Upper lobe of right lung (tissue), 1 donor: ENCODE data around the gene DNAJC1. TPM values are rescaled to one million over a fixed set of nuclear protein-coding genes. Genes with fewer than 3 reads are reported as not detected.

Source experiments
- ATAC-seq: fragments of 200-7000 bp; cut with Tn5 transposase; one replicate; pipeline ENCODE4 v1.9.1; 2020; ENCODE audit warnings: mild to moderate bottlenecking, moderate library complexity
- DNase-seq: peaks from one replicate; pipeline ENCODE4 v3.0.0-alpha.2; 2020
- H3K27ac ChIP-seq: fragments of 200-600 bp; one replicate; pipeline ENCODE4 v1.8.0; 2022
- H3K27me3 ChIP-seq: fragments of 200-600 bp; one replicate; pipeline ENCODE4 v1.8.0; 2022; ENCODE audit warnings: mild to moderate bottlenecking
- H3K36me3 ChIP-seq: fragments of 200-600 bp; one replicate; pipeline ENCODE4 v1.8.0; 2022
- H3K4me1 ChIP-seq: fragments of 200-600 bp; one replicate; pipeline ENCODE4 v1.8.0; 2022
- H3K4me3 ChIP-seq: fragments of 200-600 bp; one replicate; pipeline ENCODE4 v1.8.0; 2022; ENCODE audit warnings: mild to moderate bottlenecking
- H3K9me3 ChIP-seq: fragments of 200-600 bp; one replicate; pipeline ENCODE4 v1.8.0; 2022
- CTCF ChIP-seq: fragments of 200-600 bp; IDR thresholded peaks from one replicate; pipeline ENCODE4 v1.8.0; 2022; ENCODE audit warnings: antibody characterized with exemption
- intact Hi-C: fragments of 100-400 bp; cut with DNase I; formaldehyde crosslinking; loops from one replicate; pipeline ENCODE4 v1.11.0; 2022
- total RNA-seq: library from RNA; stranded (reverse); fragmentation: NEBNext Ultra II Directional; extraction: Animal tissue kit (Norgen Biotek cat#: 25700); gene quantifications from one replicate; pipeline ENCODE4 v1.2.1, GENCODE V29; 2021
- donor health status: DM: no; HTN: yes; CAD: no; lungs with severe emphysema.

DNAJC1 gene
- total RNA-seq, 1 donor from 2014 or later, result 32.7 TPM

GRCh38 chr10:21758239-21758638 lies 245.3 kb downstream of the DNAJC1 start:
- intact Hi-C loops, result no loop called here

GRCh38 chr10:21757185-21757901 lies 246.2 kb downstream of the DNAJC1 start:
- no peak for TF ChIP-seq CTCF
- Histone ChIP-seq H3K9me3 (no peaks in the 10 kb centered on the region), H3K27ac (no peak overlapping the region), H3K36me3 (peaks cover 14% of the 10 kb centered on the region), H3K27me3 (no peaks in the 10 kb centered on the region), H3K4me3 (no peak overlapping the region), H3K4me1 (no peaks in the 10 kb centered on the region)
- ATAC-seq, result no peak
- DNase-seq, result no peak
- intact Hi-C loops, result no loop called here

More at GRCh38 chr10:21758239-21758638, 245.3 kb downstream of the DNAJC1 start:
- no peak for TF ChIP-seq CTCF
- no peaks in the 10 kb centered on the region for H3K9me3 ChIP-seq
- H3K4me1 ChIP-seq, result no peaks in the 10 kb centered on the region
- no peak overlapping the region for H3K27ac ChIP-seq
- no peaks in the 10 kb centered on the region for H3K27me3 ChIP-seq
- no peak overlapping the region for H3K4me3 ChIP-seq
- H3K36me3 ChIP-seq, result peaks cover 14% of the 10 kb centered on the region
- ATAC-seq, result no peak
- no peak for DNase-seq

- H3K27me3 ChIP-seq, result no peaks in the 10 kb centered on the region
- H3K4me1 ChIP-seq, result no peaks in the 10 kb centered on the region
- no peak for DNase-seq
- no peak for ATAC-seq
- no peaks in the 10 kb centered on the region for H3K9me3 ChIP-seq
- no peak overlapping the region for H3K27ac ChIP-seq
- intact Hi-C loops, result no loop called here
- peaks cover 14% of the 10 kb centered on the region for H3K36me3 ChIP-seq
- TF ChIP-seq CTCF, result no peak
- no peak overlapping the region for H3K4me3 ChIP-seq
Observed at GRCh38 chr10:21756707-21757106, 246.8 kb downstream of the DNAJC1 start.

GRCh38 chr10:21754410-21755011 lies 249.0 kb downstream of the DNAJC1 start:
- Histone ChIP-seq H3K4me1 (no peaks in the 10 kb centered on the region), H3K27me3 (no peaks in the 10 kb centered on the region), H3K4me3 (no peak overlapping the region), H3K27ac (no peak overlapping the region), H3K9me3 (no peaks in the 10 kb centered on the region), H3K36me3 (peaks cover 14% of the 10 kb centered on the region)
- no peak for ATAC-seq
- TF ChIP-seq CTCF, result no peak
- intact Hi-C loops, result no loop called here
- no peak for DNase-seq

GRCh38 chr10:21753497-21754270 lies 249.8 kb downstream of the DNAJC1 start:
- H3K9me3 ChIP-seq, result no peaks in the 10 kb centered on the region
- H3K4me3 ChIP-seq, result no peak overlapping the region
- no peak overlapping the region for H3K27ac ChIP-seq
- no peak for ATAC-seq
- peaks cover 8% of the 10 kb centered on the region for H3K36me3 ChIP-seq
- no peaks in the 10 kb centered on the region for H3K27me3 ChIP-seq
- DNase-seq, result no peak
- no peaks in the 10 kb centered on the region for H3K4me1 ChIP-seq
- intact Hi-C loops, result no loop called here
- TF ChIP-seq CTCF, result no peak
